K562 (cell line): ENCODE measurements around the gene HPX. TPM values are rescaled to one million over a fixed set of nuclear protein-coding genes. Genes with fewer than 3 reads are reported as not detected.
A peak's percentile ranks its signal among the peaks of the same experiment; 100 is the strongest.

Experiments
- CBX3 ChIP-seq, 2 experiments: IDR thresholded peaks; 1 replicate in 1 of 2; 2 replicates in 1 of 2; pipeline ENCODE4 v1.6.1; 2012; ENCODE audit warnings: inconsistent platforms in 2 of 2, low read length in 2 of 2, borderline replicate concordance in 1 of 2, control low read depth in 1 of 2
- CHD1 ChIP-seq: fragments of 200-600 bp; sonication (generic); IDR thresholded peaks from one replicate; pipeline ENCODE4 v1.6.1; 2012; ENCODE audit warnings: mild to moderate bottlenecking, moderate library complexity, low read length, inconsistent platforms
- ILK ChIP-seq: fragments of 450-650 bp; IDR thresholded peaks from 2 replicates; pipeline ENCODE4 v1.6.1; 2016; ENCODE audit warnings: missing genetic modification characterization, low read depth, mild to moderate bottlenecking, missing compliant biosample characterization, moderate library complexity, borderline replicate concordance
- KLF6 ChIP-seq: fragments of 250-450 bp; sonication (Bioruptor Pico); IDR thresholded peaks from 2 replicates; pipeline ENCODE4 v1.4.0; 2020; ENCODE audit warnings: mild to moderate bottlenecking, moderate library complexity, borderline replicate concordance
- NCOA4 ChIP-seq: fragments of 450-650 bp; IDR thresholded peaks from 2 replicates; pipeline ENCODE4 v1.6.1; 2018; ENCODE audit warnings: mild to moderate bottlenecking; ENCODE audit not compliant: partially characterized antibody
- NFE2L1 ChIP-seq: fragments of 450-650 bp; IDR thresholded peaks from 2 replicates; pipeline ENCODE4 v1.6.1; 2016; ENCODE audit warnings: missing genetic modification characterization, low read depth, mild to moderate bottlenecking, missing compliant biosample characterization, moderate library complexity, borderline replicate concordance
- NKRF ChIP-seq: fragments of 450-650 bp; IDR thresholded peaks from 2 replicates; pipeline ENCODE4 v1.6.1; 2016; ENCODE audit warnings: borderline replicate concordance
- PTBP1 ChIP-seq: fragments of 200-400 bp; formaldehyde crosslinking; IDR thresholded peaks from 2 replicates; pipeline ENCODE4 v1.6.1; 2017; ENCODE audit warnings: low read depth, low read length
- RFX1 ChIP-seq: fragments of 450-650 bp; IDR thresholded peaks from 2 replicates; pipeline ENCODE4 v1.6.1; 2016; ENCODE audit warnings: mild to moderate bottlenecking, moderate library complexity
- SAFB ChIP-seq: fragments of 200-400 bp; formaldehyde crosslinking; IDR thresholded peaks from 2 replicates; pipeline ENCODE4 v1.6.1; 2017; ENCODE audit warnings: low read depth, low read length, borderline replicate concordance
- SETDB1 ChIP-seq: IDR thresholded peaks from one replicate; pipeline ENCODE4 v1.6.1; 2012; ENCODE audit warnings: low read length, control low read depth, inconsistent platforms
- SLC30A9 ChIP-seq: fragments of 250-450 bp; sonication (Bioruptor Pico); IDR thresholded peaks from 2 replicates; pipeline ENCODE4 v1.8.0; 2022; ENCODE audit warnings: mild to moderate bottlenecking, moderate library complexity
- TBL1XR1 ChIP-seq, 2 experiments: IDR thresholded peaks; 2 replicates each; pipeline ENCODE4 v1.6.1; 2012; ENCODE audit warnings: improper control_type of control experiment in 2 of 2, low read length in 2 of 2, mild to moderate bottlenecking in 1 of 2
- ZFX ChIP-seq: sonication (generic); formaldehyde crosslinking; IDR thresholded peaks from 2 replicates; pipeline ENCODE4 v1.8.0; 2022; ENCODE audit warnings: mild to moderate bottlenecking, missing genetic modification reagents, moderate library complexity
- ZNF263 ChIP-seq: sonication (generic); formaldehyde crosslinking; IDR thresholded peaks from 2 replicates; pipeline ENCODE4 v1.8.0; 2022; ENCODE audit warnings: mild to moderate bottlenecking, missing genetic modification reagents, borderline replicate concordance
- ZNF695 ChIP-seq: fragments of 450-650 bp; formaldehyde crosslinking; IDR thresholded peaks from 2 replicates; pipeline ENCODE4 v1.4.0; 2020; ENCODE audit warnings: mild to moderate bottlenecking, moderate library complexity
- polyA plus RNA-seq, 8 experiments: library from polyadenylated mRNA; depleted of rRNA in 4 of 8; stranded (reverse) in 5 of 8; unstranded in 3 of 8; fragments of >200 nt; fragmentation: Nextera tagmentation in 2 of 8; fragmentation: Illumina TruSeq in 1 of 8; extraction: Ambion mirVana in 2 of 8; extraction: Trizol in 1 of 8; gene quantifications; 2 replicates each; pipeline versions ENCODE4 v1.2.1 to v1.2.3, GENCODE V29; 2011 to 2014; ENCODE audit warnings: inconsistent platforms in 1 of 8, missing spikeins in 1 of 8
- total RNA-seq, 7 experiments: library from RNA; depleted of rRNA in 6 of 7; stranded (reverse); fragments of >200 nt in 6 of 7; fragmentation: Illumina TruSeq in 2 of 7; extraction: Trizol in 2 of 7; gene quantifications; 2 replicates each; pipeline versions ENCODE4 v1.2.1 to v1.2.3, GENCODE V29; 2011 to 2021; ENCODE audit warnings: low replicate concordance in 1 of 7
- TF ChIP-seq, protein P1 (sequence below): fragments of 450-650 bp; formaldehyde crosslinking; IDR thresholded peaks from 2 replicates; pipeline ENCODE4 v1.4.0; 2020; ENCODE audit warnings: mild to moderate bottlenecking, moderate library complexity
- TF ChIP-seq, protein P2 (sequence below): sonication (generic); formaldehyde crosslinking; IDR thresholded peaks from 2 replicates; pipeline ENCODE4 v1.8.1; 2023; ENCODE audit warnings: mild to moderate bottlenecking, missing genetic modification reagents
- TF ChIP-seq, protein P3 (sequence below): fragments of 200-800 bp; sonication (Bioruptor generic); IDR thresholded peaks from 2 replicates; pipeline ENCODE4 v1.6.1; 2017; ENCODE audit warnings: missing genetic modification characterization, missing compliant biosample characterization

The HPX gene
- total and polyA plus RNA-seq, 9 of the 15 experiments (the other 6 are each of a cell fraction or from before 2014, with no cell fraction given): 0.12 to 1.2 (median 0.49) TPM; not detected in 1

GRCh38 chr11:6473451-6474412 lies 32.9 kb upstream of the HPX start, which contains the start of gene TRIM3 (continued):
- TF ChIP-seq ZNF695 (CRISPR knock-in tag) (no peak), NCOA4 (no peak), NFE2L1 (tag) (no peak), SETDB1 (no peak), NKRF (peak; percentile 36; the same call in 1 of the 2 replicates), PTBP1 (no peak), RFX1 (no peak), ILK (no peak), SLC30A9 (no peak), ZNF263 (CRISPR knock-in tag) (no peak), CBX3 (IDR thresholded peaks at IDR 0.05; ENCODE audit: borderline replicate concordance in 1 of 2, low read length in 2 of 2) (no peak), TBL1XR1 (IDR thresholded peaks at IDR 0.05; ENCODE audit: low read length in 2 of 2) (no peak), SAFB (no peak), CHD1 (no peak), KLF6 (CRISPR knock-in tag) (no peak), ZFX (CRISPR knock-in tag) (peak; percentile 63)
- TF ChIP-seq, protein P1, sequence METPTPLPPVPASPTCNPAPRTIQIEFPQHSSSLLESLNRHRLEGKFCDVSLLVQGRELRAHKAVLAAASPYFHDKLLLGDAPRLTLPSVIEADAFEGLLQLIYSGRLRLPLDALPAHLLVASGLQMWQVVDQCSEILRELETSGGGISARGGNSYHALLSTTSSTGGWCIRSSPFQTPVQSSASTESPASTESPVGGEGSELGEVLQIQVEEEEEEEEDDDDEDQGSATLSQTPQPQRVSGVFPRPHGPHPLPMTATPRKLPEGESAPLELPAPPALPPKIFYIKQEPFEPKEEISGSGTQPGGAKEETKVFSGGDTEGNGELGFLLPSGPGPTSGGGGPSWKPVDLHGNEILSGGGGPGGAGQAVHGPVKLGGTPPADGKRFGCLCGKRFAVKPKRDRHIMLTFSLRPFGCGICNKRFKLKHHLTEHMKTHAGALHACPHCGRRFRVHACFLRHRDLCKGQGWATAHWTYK (CRISPR knock-in tag): peak; percentile 66
- TF ChIP-seq, protein P2, sequence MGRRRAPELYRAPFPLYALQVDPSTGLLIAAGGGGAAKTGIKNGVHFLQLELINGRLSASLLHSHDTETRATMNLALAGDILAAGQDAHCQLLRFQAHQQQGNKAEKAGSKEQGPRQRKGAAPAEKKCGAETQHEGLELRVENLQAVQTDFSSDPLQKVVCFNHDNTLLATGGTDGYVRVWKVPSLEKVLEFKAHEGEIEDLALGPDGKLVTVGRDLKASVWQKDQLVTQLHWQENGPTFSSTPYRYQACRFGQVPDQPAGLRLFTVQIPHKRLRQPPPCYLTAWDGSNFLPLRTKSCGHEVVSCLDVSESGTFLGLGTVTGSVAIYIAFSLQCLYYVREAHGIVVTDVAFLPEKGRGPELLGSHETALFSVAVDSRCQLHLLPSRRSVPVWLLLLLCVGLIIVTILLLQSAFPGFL: no peak
- TF ChIP-seq, protein P3, sequence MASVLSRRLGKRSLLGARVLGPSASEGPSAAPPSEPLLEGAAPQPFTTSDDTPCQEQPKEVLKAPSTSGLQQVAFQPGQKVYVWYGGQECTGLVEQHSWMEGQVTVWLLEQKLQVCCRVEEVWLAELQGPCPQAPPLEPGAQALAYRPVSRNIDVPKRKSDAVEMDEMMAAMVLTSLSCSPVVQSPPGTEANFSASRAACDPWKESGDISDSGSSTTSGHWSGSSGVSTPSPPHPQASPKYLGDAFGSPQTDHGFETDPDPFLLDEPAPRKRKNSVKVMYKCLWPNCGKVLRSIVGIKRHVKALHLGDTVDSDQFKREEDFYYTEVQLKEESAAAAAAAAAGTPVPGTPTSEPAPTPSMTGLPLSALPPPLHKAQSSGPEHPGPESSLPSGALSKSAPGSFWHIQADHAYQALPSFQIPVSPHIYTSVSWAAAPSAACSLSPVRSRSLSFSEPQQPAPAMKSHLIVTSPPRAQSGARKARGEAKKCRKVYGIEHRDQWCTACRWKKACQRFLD (CRISPR knock-in tag): 0 out of 2 replicates have a peak, but pooled peaks have one; percentile 34
